Thyroid gland (tissue), 4 donors: ENCODE results near the gene MBD6. TPM values are rescaled to one million over a fixed set of nuclear protein-coding genes. Genes with fewer than 3 reads are reported as not detected.

Experiments used
- DNase-seq, 2 donors: peaks; one replicate each; pipeline ENCODE4 v3.0.0-alpha.2; 2019
- H3K27ac ChIP-seq, 3 donors: fragments of 200-600 bp; sonication (generic); 1 replicate in 2 of 3; 2 replicates in 1 of 3; pipeline ENCODE4 v1.5.1; 2016 to 2019; ENCODE audit warnings: mild to moderate bottlenecking in 1 of 3, moderate library complexity in 1 of 3
- H3K27me3 ChIP-seq: fragments of 200-600 bp; sonication (generic); one replicate; pipeline ENCODE4 v1.5.1; 2019
- H3K36me3 ChIP-seq, 2 donors: fragments of 200-600 bp; sonication (generic); one replicate each; pipeline ENCODE4 v1.5.1; 2016 to 2019
- H3K4me1 ChIP-seq, 2 donors: fragments of 200-600 bp; sonication (generic); one replicate each; pipeline ENCODE4 v1.5.1; 2017 to 2019
- H3K4me3 ChIP-seq, 3 donors: fragments of 200-600 bp; sonication (generic); replicated peaks in 1 of 3; 1 replicate in 2 of 3; 2 replicates in 1 of 3; pipeline ENCODE4 v1.5.1; 2016; ENCODE audit warnings: mild to moderate bottlenecking in 1 of 3
- H3K9me3 ChIP-seq: fragments of 200-600 bp; sonication (generic); one replicate; pipeline ENCODE4 v1.5.1; 2017
- CTCF ChIP-seq, 6 experiments: fragments of 200-600 bp in 3 of 6; fragments of 450-650 bp in 3 of 6; sonication (generic) in 3 of 6; IDR thresholded peaks; one replicate each; pipeline ENCODE4 v1.5.1; 2016 to 2019; ENCODE audit warnings: antibody characterized with exemption in 6 of 6, mild to moderate bottlenecking in 2 of 6, inconsistent platforms in 1 of 6, moderate library complexity in 1 of 6
- POLR2A ChIP-seq, 2 donors: fragments of 450-650 bp; IDR thresholded peaks; one replicate each; pipeline ENCODE4 v1.6.1; 2017; ENCODE audit warnings: antibody characterized with exemption in 2 of 2, mild to moderate bottlenecking in 2 of 2, moderate library complexity in 1 of 2
- WGBS, 2 donors: methylation state at CpG; one replicate each; pipeline ENCODE4 v1.1.5; 2017; 5-methylcytosine and 5-hydroxymethylcytosine counted together
- intact Hi-C: fragments of 100-400 bp; cut with DNase I; formaldehyde crosslinking; loops from one replicate; pipeline ENCODE4 v1.15.1; 2023
- total RNA-seq, 4 donors: library from RNA; depleted of rRNA; stranded (reverse); fragments of >200 nt; gene quantifications; one replicate each; pipeline ENCODE4 v1.2.3, GENCODE V29; 2016

The MBD6 gene
- total RNA-seq, 4 donors from 2014 or later, result 18.9 to 59.7 (median 51.9) TPM

- no peaks in the 10 kb centered on the region for H3K9me3 ChIP-seq
- no peaks in the 10 kb centered on the region for H3K36me3 ChIP-seq
- H3K4me1 ChIP-seq, result peaks cover 13 to 16% of the 10 kb centered on the region in 2 donors
- peaks cover 14% of the 10 kb centered on the region for H3K27me3 ChIP-seq
- intact Hi-C loops, result no loop called here
- 51 to 64% methylated on average over 6 to 7 of the region's 7 CpGs for WGBS, 2 donors
- no peak for DNase-seq
- no peak overlapping the region for H3K27ac ChIP-seq
- no peak for TF ChIP-seq CTCF (IDR thresholded peaks at IDR 0.05)
- TF ChIP-seq POLR2A (IDR thresholded peaks at IDR 0.05), result no peak
- H3K4me3 ChIP-seq, result no peak overlapping the region
Measured at GRCh38 chr12:57474862-57475261, 47.8 kb upstream of the MBD6 start.

GRCh38 chr12:57475271-57476161, 47.1 kb upstream of the MBD6 start:
- WGBS, 2 donors, result 6 to 24% methylated on average over 38 to 50 of the region's 84 CpGs
- Histone ChIP-seq H3K4me3 (peak overlapping the region in 2 of 3 donors; percentile 8 to 14), H3K36me3 (no peaks in the 10 kb centered on the region), H3K27ac (no peak overlapping the region), H3K4me1 (peaks cover 13 to 16% of the 10 kb centered on the region in 2 donors), H3K9me3 (no peaks in the 10 kb centered on the region), H3K27me3 (peaks cover 14% of the 10 kb centered on the region)
- TF ChIP-seq CTCF (IDR thresholded peaks at IDR 0.05) (no peak), POLR2A (IDR thresholded peaks at IDR 0.05) (no peak)
- DNase-seq, result peak; percentile 21 to 28
- intact Hi-C loops, result no loop called here

GRCh38 chr12:57476162-57476992, 46.2 kb upstream of the MBD6 start:
- DNase-seq, result no peak
- no peaks in the 10 kb centered on the region for H3K36me3 ChIP-seq
- H3K4me1 ChIP-seq, result peaks cover 13 to 16% of the 10 kb centered on the region in 2 donors
- TF ChIP-seq CTCF (IDR thresholded peaks at IDR 0.05) (no peak), POLR2A (IDR thresholded peaks at IDR 0.05) (no peak)
- no peaks in the 10 kb centered on the region for H3K9me3 ChIP-seq
- peak overlapping the region in 1 of 3 donors; percentile 14 for H3K4me3 ChIP-seq
- no peak overlapping the region for H3K27ac ChIP-seq
- intact Hi-C loops, result no loop called here
- 17 to 27% methylated on average over 21 of the region's 29 CpGs for WGBS, 2 donors
- peaks cover 14% of the 10 kb centered on the region for H3K27me3 ChIP-seq

GRCh38 chr12:57476993-57477709, 45.5 kb upstream of the MBD6 start:
- no peak for DNase-seq
- H3K36me3 ChIP-seq, result no peaks in the 10 kb centered on the region
- TF ChIP-seq CTCF (IDR thresholded peaks at IDR 0.05), result no peak
- TF ChIP-seq POLR2A (IDR thresholded peaks at IDR 0.05), result no peak
- H3K4me3 ChIP-seq, result peak overlapping the region in 1 of 3 donors; percentile 12
- intact Hi-C loops, result no loop called here
- peaks cover 13 to 16% of the 10 kb centered on the region in 2 donors for H3K4me1 ChIP-seq
- WGBS, 2 donors, result 78 to 82% methylated on average over 15 of the region's 15 CpGs
- H3K27me3 ChIP-seq, result peaks cover 14% of the 10 kb centered on the region
- no peak overlapping the region for H3K27ac ChIP-seq
- H3K9me3 ChIP-seq, result no peaks in the 10 kb centered on the region
